Mesothelial cell of epicardium (in vitro differentiated cells): ENCODE results near the gene EPHX1. TPM values are rescaled to one million over a fixed set of nuclear protein-coding genes. Genes with fewer than 3 reads are reported as not detected.
"Not testable (repeated sequence)": the region's sequence is repeated elsewhere in the genome, so short reads cannot be mapped to it uniquely, and the experiment has no call there.

Experiments used
- DNase-seq, 2 experiments: peaks; one replicate each; pipeline ENCODE4 v3.0.0; 2021; ENCODE audit warnings: low spot score in 2 of 2; ENCODE audit not compliant: unreplicated experiment in 2 of 2
- H3K27ac Mint-ChIP-seq: 2 replicates; pipeline ENCODE4 v1.8.0; 2021; ENCODE audit warnings: mixed read lengths
- H3K27me3 Mint-ChIP-seq: 2 replicates; pipeline ENCODE4 v1.8.0; 2021; ENCODE audit warnings: low read depth, mixed read lengths
- H3K36me3 Mint-ChIP-seq: 2 replicates; pipeline ENCODE4 v1.8.0; 2021; ENCODE audit warnings: mixed read lengths
- H3K4me1 Mint-ChIP-seq: 2 replicates; pipeline ENCODE4 v1.8.0; 2021; ENCODE audit warnings: mixed read lengths
- H3K4me3 Mint-ChIP-seq: 2 replicates; pipeline ENCODE4 v1.8.0; 2021; ENCODE audit warnings: mild to moderate bottlenecking, moderate library complexity, mixed read lengths
- H3K9me3 Mint-ChIP-seq: 2 replicates; pipeline ENCODE4 v1.8.0; 2021; ENCODE audit warnings: mixed read lengths
- CTCF ChIP-seq: fragments of 200-600 bp; sonication (generic); IDR thresholded peaks from one replicate; pipeline ENCODE4 v1.5.0; 2021; ENCODE audit warnings: antibody characterized with exemption; ENCODE audit not compliant: unreplicated experiment
- total RNA-seq: library from RNA; stranded (reverse); gene quantifications from 3 replicates; pipeline ENCODE4 v1.2.1, GENCODE V29; 2021

Gene EPHX1
- total RNA-seq, result 34.7 to 37.2 TPM (median 35.9 TPM) in 3 replicates

GRCh38 chr1:225809842-225810578, at the start of gene EPHX1:
Gene EPHX1, plus strand, starts transcription at chr1:225810124. Its CDS starts 18,606 bp downstream, at chr1:225828730.
- H3K27me3 Mint-ChIP-seq, result no peaks in the 10 kb centered on the region
- H3K27ac Mint-ChIP-seq, result peak within 1 kb of the TSS; percentile 94
- no peak for TF ChIP-seq CTCF

GRCh38 chr1:225760531-225760930, 49.4 kb upstream of the EPHX1 start:
- Mint-ChIP-seq H3K27me3 (no peaks in the 10 kb centered on the region), H3K4me1 (peaks cover 68% of the 10 kb centered on the region), H3K9me3 (no peaks in the 10 kb centered on the region), H3K4me3 (no peak overlapping the region), H3K27ac (no peak overlapping the region), H3K36me3 (no peaks in the 10 kb centered on the region)
- no peak for TF ChIP-seq CTCF
- no peak for DNase-seq

More at GRCh38 chr1:225809842-225810578, at the start of gene EPHX1:
- H3K36me3 Mint-ChIP-seq, result no peaks in the 10 kb centered on the region
- H3K4me3 Mint-ChIP-seq, result peak within 1 kb of the TSS; percentile 87
- peak; percentile 68 to 89 for DNase-seq
- peaks cover 36% of the 10 kb centered on the region for H3K4me1 Mint-ChIP-seq
- no peaks in the 10 kb centered on the region for H3K9me3 Mint-ChIP-seq

GRCh38 chr1:225761395-225761794, 48.5 kb upstream of the EPHX1 start:
- not testable (repeated sequence) for H3K9me3 Mint-ChIP-seq, DNase-seq, H3K4me3 Mint-ChIP-seq, H3K36me3 Mint-ChIP-seq, H3K27me3 Mint-ChIP-seq
- H3K27ac Mint-ChIP-seq, result peak overlapping the region; percentile 96
- H3K4me1 Mint-ChIP-seq, result peaks cover 62% of the 10 kb centered on the region

GRCh38 chr1:225762002-225762441, 47.9 kb upstream of the EPHX1 start:
- H3K4me1 Mint-ChIP-seq, result peaks cover 62% of the 10 kb centered on the region
- peak overlapping the region; percentile 96 for H3K27ac Mint-ChIP-seq

GRCh38 chr1:225762444-225762843, 47.5 kb upstream of the EPHX1 start:
- Mint-ChIP-seq H3K27ac (peak overlapping the region; percentile 96), H3K4me3 (peak overlapping the region; percentile 9), H3K4me1 (peaks cover 64% of the 10 kb centered on the region), H3K36me3 (no peaks in the 10 kb centered on the region), H3K9me3 (no peaks in the 10 kb centered on the region), H3K27me3 (no peaks in the 10 kb centered on the region)
- no peak for TF ChIP-seq CTCF
- DNase-seq, result no peak

More at GRCh38 chr1:225762002-225762441, 47.9 kb upstream of the EPHX1 start:
- no peak for TF ChIP-seq CTCF
- no peak for DNase-seq
- H3K4me3 Mint-ChIP-seq, result no peak overlapping the region
- no peaks in the 10 kb centered on the region for H3K9me3 Mint-ChIP-seq
- no peaks in the 10 kb centered on the region for H3K27me3 Mint-ChIP-seq
- no peaks in the 10 kb centered on the region for H3K36me3 Mint-ChIP-seq

GRCh38 chr1:225763716-225764548, 46.0 kb upstream of the EPHX1 start:
- no peak for TF ChIP-seq CTCF
- Mint-ChIP-seq H3K27me3 (no peaks in the 10 kb centered on the region), H3K4me3 (no peak overlapping the region), H3K4me1 (peaks cover 64% of the 10 kb centered on the region), H3K9me3 (no peaks in the 10 kb centered on the region), H3K36me3 (no peaks in the 10 kb centered on the region), H3K27ac (peak overlapping the region; percentile 92)
- DNase-seq, result no peak
